NCI-H2107 treated with DMSO at 0.1 percent for 48 hours (cell line): ENCODE results near the gene CLCNKA.
A peak's percentile ranks its signal among the peaks of the same experiment; 100 is the strongest.
"Not testable (repeated sequence)": the region's sequence is repeated elsewhere in the genome, so short reads cannot be mapped to it uniquely, and the experiment has no call there.

Experiments
- DNase-seq: peaks from one replicate; lab custom pipeline; 2025; ENCODE audit not compliant: unreplicated experiment; lab: John Stamatoyannopoulos, UW

CLCNKA gene

GRCh38 chr1:15997637-15998280, 24.1 kb upstream of the CLCNKA start:
- DNase-seq: no peak

GRCh38 chr1:15998929-15999328, 22.9 kb upstream of the CLCNKA start:
- no peak for DNase-seq

GRCh38 chr1:16001274-16001673, 20.6 kb upstream of the CLCNKA start:
- DNase-seq: not testable (repeated sequence)

GRCh38 chr1:16005597-16005996, 16.2 kb upstream of the CLCNKA start:
- no peak for DNase-seq

- DNase-seq: no peak
Observed at GRCh38 chr1:16006010-16006409, 15.8 kb upstream of the CLCNKA start.

GRCh38 chr1:16006552-16007485, 15.0 kb upstream of the CLCNKA start:
- DNase-seq: no peak

- no peak for DNase-seq
Observed at GRCh38 chr1:16007671-16008341, 14.0 kb upstream of the CLCNKA start.

GRCh38 chr1:16009030-16009460, 12.8 kb upstream of the CLCNKA start:
- peak; percentile 18 for DNase-seq

- no peak for DNase-seq
Observed at GRCh38 chr1:16009678-16010077, 12.2 kb upstream of the CLCNKA start.

GRCh38 chr1:16010837-16011236, 11.0 kb upstream of the CLCNKA start:
- DNase-seq: no peak

- no peak for DNase-seq
Observed at GRCh38 chr1:16011936-16012589, 9.8 kb upstream of the CLCNKA start.

- DNase-seq: no peak
Observed at GRCh38 chr1:16012590-16013219, 9.1 kb upstream of the CLCNKA start.

GRCh38 chr1:16013220-16013907, 8.5 kb upstream of the CLCNKA start:
- DNase-seq: no peak

- no peak for DNase-seq
Observed at GRCh38 chr1:16013908-16014258, 8.0 kb upstream of the CLCNKA start.

- no peak for DNase-seq
Observed at GRCh38 chr1:16014509-16015482, 7.0 kb upstream of the CLCNKA start.

GRCh38 chr1:16015491-16015890, 6.3 kb upstream of the CLCNKA start:
- no peak for DNase-seq

GRCh38 chr1:16015960-16016901, 5.6 kb upstream of the CLCNKA start:
- no peak for DNase-seq

GRCh38 chr1:16017076-16017460, 4.8 kb upstream of the CLCNKA start:
- no peak for DNase-seq
